DOHH2 (cell line): ENCODE data around the gene GPC5.

Source experiments
- H3F3A ChIP-seq: fragments of 200-600 bp; sonication (generic), shearing (Covaris generic); 2 replicates; pipeline ENCODE4 v1.6.0; 2016; ENCODE audit warnings: antibody characterized with exemption, mild to moderate bottlenecking; ENCODE audit not compliant: control insufficient read depth, insufficient read depth
- H3K27ac ChIP-seq: fragments of 200-600 bp; sonication (generic); 2 replicates; pipeline ENCODE4 v1.5.1; 2014; ENCODE audit warnings: low read depth, mild to moderate bottlenecking, low read length, moderate library complexity
- H3K27me3 ChIP-seq: fragments of 200-600 bp; sonication (generic); 2 replicates; pipeline ENCODE4 v1.6.1; 2014; ENCODE audit warnings: mild to moderate bottlenecking, low read length, mixed read lengths; ENCODE audit not compliant: control insufficient read depth
- H3K36me3 ChIP-seq: fragments of 200-600 bp; sonication (generic); 2 replicates; pipeline ENCODE4 v1.6.1; 2014; ENCODE audit warnings: mild to moderate bottlenecking, low read length, moderate library complexity, mixed read lengths; ENCODE audit not compliant: control insufficient read depth
- H3K4me1 ChIP-seq: fragments of 200-600 bp; sonication (generic); 2 replicates; pipeline ENCODE4 v1.6.1; 2014; ENCODE audit warnings: mild to moderate bottlenecking, low read length, mixed read lengths; ENCODE audit not compliant: control insufficient read depth
- H3K4me2 ChIP-seq: fragments of 200-600 bp; sonication (generic); 2 replicates; pipeline ENCODE4 v1.6.0; 2014; ENCODE audit warnings: mild to moderate bottlenecking, low read length, moderate library complexity
- H3K4me3 ChIP-seq: fragments of 200-600 bp; sonication (generic); 2 replicates; pipeline ENCODE4 v1.5.1; 2014; ENCODE audit warnings: mild to moderate bottlenecking, low read length, mixed read lengths
- H3K79me2 ChIP-seq: fragments of 200-600 bp; sonication (generic); 2 replicates; pipeline ENCODE4 v1.6.1; 2014; ENCODE audit warnings: mild to moderate bottlenecking, low read length, mixed read lengths; ENCODE audit not compliant: control insufficient read depth
- H3K9me2 ChIP-seq: fragments of 200-600 bp; sonication (generic); replicated peaks from 2 replicates; pipeline ENCODE4 v1.6.1; 2014; ENCODE audit warnings: mild to moderate bottlenecking, low read length, mixed read lengths; ENCODE audit not compliant: control insufficient read depth
- H3K9me3 ChIP-seq: fragments of 200-600 bp; sonication (generic); 2 replicates; pipeline ENCODE4 v1.6.1; 2014; ENCODE audit warnings: antibody characterized with exemption, low read length, mixed read lengths; ENCODE audit not compliant: control insufficient read depth, insufficient read depth
- H4K20me1 ChIP-seq: fragments of 200-600 bp; sonication (generic); 2 replicates; pipeline ENCODE4 v1.6.0; 2014; ENCODE audit warnings: low read depth, mild to moderate bottlenecking, antibody characterized with exemption, low read length, moderate library complexity; ENCODE audit not compliant: control insufficient read depth, insufficient read depth
- CTCF ChIP-seq: fragments of 200-600 bp; sonication (generic); IDR thresholded peaks from one replicate; pipeline ENCODE4 v1.5.1; 2014; ENCODE audit warnings: antibody characterized with exemption, mild to moderate bottlenecking, low read depth, low read length; ENCODE audit not compliant: poor library complexity, severe bottlenecking
- EZH2phosphoT487 ChIP-seq: fragments of 200-600 bp; sonication (generic); IDR thresholded peaks from 2 replicates; pipeline ENCODE4 v1.6.1; 2017; ENCODE audit warnings: borderline replicate concordance, mild to moderate bottlenecking, antibody characterized with exemption, low read length, moderate library complexity, mixed read lengths

The GPC5 gene

GRCh38 chr13:92452840-92453239, 1054.4 kb downstream of the GPC5 start:
- H3K9me3 ChIP-seq: no peaks in the 10 kb centered on the region
- H3K4me3 ChIP-seq: no peak overlapping the region
- H3K79me2 ChIP-seq: no peaks in the 10 kb centered on the region
- no peaks in the 10 kb centered on the region for H3K27me3 ChIP-seq
- H3K4me1 ChIP-seq: no peaks in the 10 kb centered on the region
- no peaks in the 10 kb centered on the region for H3K36me3 ChIP-seq
- H3K9me2 ChIP-seq: no peaks in the 10 kb centered on the region
- H3K27ac ChIP-seq: no peak overlapping the region
- no peaks in the 10 kb centered on the region for H3F3A ChIP-seq
- H4K20me1 ChIP-seq: no peaks in the 10 kb centered on the region
- H3K4me2 ChIP-seq: no peak overlapping the region
- TF ChIP-seq EZH2phosphoT487 (no peak), CTCF (no peak)

GRCh38 chr13:92459306-92459705, 1060.9 kb downstream of the GPC5 start:
- H3K36me3 ChIP-seq: no peaks in the 10 kb centered on the region
- TF ChIP-seq EZH2phosphoT487: no peak
- no peak for TF ChIP-seq CTCF
- H4K20me1 ChIP-seq: no peaks in the 10 kb centered on the region
- H3K27ac ChIP-seq: no peak overlapping the region
- no peaks in the 10 kb centered on the region for H3K4me1 ChIP-seq
- H3K9me2 ChIP-seq: no peaks in the 10 kb centered on the region
- H3K9me3 ChIP-seq: no peaks in the 10 kb centered on the region
- no peak overlapping the region for H3K4me3 ChIP-seq
- no peak overlapping the region for H3K4me2 ChIP-seq
- no peaks in the 10 kb centered on the region for H3K27me3 ChIP-seq
- no peaks in the 10 kb centered on the region for H3K79me2 ChIP-seq
- no peaks in the 10 kb centered on the region for H3F3A ChIP-seq

GRCh38 chr13:92460479-92460878, 1062.1 kb downstream of the GPC5 start:
- H3K4me3 ChIP-seq: no peak overlapping the region
- TF ChIP-seq EZH2phosphoT487 (no peak), CTCF (no peak)
- H3K9me3 ChIP-seq: no peaks in the 10 kb centered on the region
- H3K27ac ChIP-seq: no peak overlapping the region
- no peak overlapping the region for H3K4me2 ChIP-seq
- no peaks in the 10 kb centered on the region for H3K9me2 ChIP-seq
- no peaks in the 10 kb centered on the region for H3K27me3 ChIP-seq
- H3K36me3 ChIP-seq: no peaks in the 10 kb centered on the region
- no peaks in the 10 kb centered on the region for H4K20me1 ChIP-seq
- H3K4me1 ChIP-seq: no peaks in the 10 kb centered on the region
- H3K79me2 ChIP-seq: no peaks in the 10 kb centered on the region
- no peaks in the 10 kb centered on the region for H3F3A ChIP-seq

- Histone ChIP-seq H3K79me2 (no peaks in the 10 kb centered on the region), H3K27me3 (no peaks in the 10 kb centered on the region), H3K9me3 (no peaks in the 10 kb centered on the region), H3K4me2 (no peak overlapping the region), H3K36me3 (no peaks in the 10 kb centered on the region), H3K4me3 (no peak overlapping the region), H3K4me1 (no peaks in the 10 kb centered on the region), H4K20me1 (no peaks in the 10 kb centered on the region), H3F3A (no peaks in the 10 kb centered on the region), H3K27ac (no peak overlapping the region), H3K9me2 (no peaks in the 10 kb centered on the region)
- TF ChIP-seq CTCF (no peak), EZH2phosphoT487 (no peak)
Measured at GRCh38 chr13:92461402-92461801, 1063.0 kb downstream of the GPC5 start.
